Myocyte (in vitro differentiated cells): ENCODE data around the gene PLA2R1. TPM values are rescaled to one million over a fixed set of nuclear protein-coding genes. Genes with fewer than 3 reads are reported as not detected.
A peak's percentile ranks its signal among the peaks of the same experiment; 100 is the strongest.
"Not testable (repeated sequence)": the region's sequence is repeated elsewhere in the genome, so short reads cannot be mapped to it uniquely, and the experiment has no call there.

ENCODE experiments used
- DNase-seq: peaks from one replicate; pipeline ENCODE4 v3.0.0-alpha.2; 2012; ENCODE audit warnings: low read depth
- total RNA-seq: library from RNA; depleted of rRNA; stranded (reverse); fragments of >200 nt; gene quantifications from 2 replicates; pipeline ENCODE4 v1.2.3, GENCODE V29; 2014

The PLA2R1 gene
- total RNA-seq, 1 donor from 2014 or later = 6.0 TPM

GRCh38 chr2:159984034-159984433, 78.4 kb downstream of the PLA2R1 start:
- DNase-seq = no peak

GRCh38 chr2:159982842-159983785, 79.3 kb downstream of the PLA2R1 start:
- DNase-seq = peak; percentile 19

- peak; percentile 43 for DNase-seq
Observed at GRCh38 chr2:159982270-159982669, 80.1 kb downstream of the PLA2R1 start.

- DNase-seq = no peak
Observed at GRCh38 chr2:159976527-159977160, 85.8 kb downstream of the PLA2R1 start.

GRCh38 chr2:159973325-159973724, 89.1 kb downstream of the PLA2R1 start:
- DNase-seq = no peak

- DNase-seq = no peak
Observed at GRCh38 chr2:159971365-159972152, 90.9 kb downstream of the PLA2R1 start.

GRCh38 chr2:159970548-159970947, 91.9 kb downstream of the PLA2R1 start:
- not testable (repeated sequence) for DNase-seq

- DNase-seq = peak; percentile 65
Observed at GRCh38 chr2:159968279-159968900, 94.0 kb downstream of the PLA2R1 start.

- DNase-seq = no peak
Observed at GRCh38 chr2:159963700-159964099, 98.7 kb downstream of the PLA2R1 start.

GRCh38 chr2:159962513-159962912, 99.9 kb downstream of the PLA2R1 start:
- not testable (repeated sequence) for DNase-seq

GRCh38 chr2:159961451-159961850, 101.0 kb downstream of the PLA2R1 start:
- DNase-seq = no peak

- no peak for DNase-seq
Observed at GRCh38 chr2:159961037-159961436, 101.4 kb downstream of the PLA2R1 start.

- DNase-seq = peak; percentile 69
Observed at GRCh38 chr2:159960414-159960813, 102.0 kb downstream of the PLA2R1 start.

GRCh38 chr2:159959136-159959535, 103.3 kb downstream of the PLA2R1 start:
- no peak for DNase-seq

GRCh38 chr2:159953136-159953823, 109.1 kb downstream of the PLA2R1 start:
- no peak for DNase-seq

GRCh38 chr2:159946326-159946999, 116.0 kb downstream of the PLA2R1 start:
- DNase-seq = peak; percentile 42

- DNase-seq = no peak
Observed at GRCh38 chr2:159944874-159945273, 117.5 kb downstream of the PLA2R1 start.

GRCh38 chr2:159942146-159942545, 120.3 kb downstream of the PLA2R1 start:
- peak; percentile 39 for DNase-seq

- DNase-seq = no peak
Observed at GRCh38 chr2:159941729-159942128, 120.7 kb downstream of the PLA2R1 start.

- peak; percentile 51 for DNase-seq
Observed at GRCh38 chr2:159939946-159940345, 122.5 kb downstream of the PLA2R1 start.
